ENCODE measurements around the gene MIPOL1. TPM values are rescaled to one million over a fixed set of nuclear protein-coding genes. Genes with fewer than 3 reads are reported as not detected.

The MIPOL1 gene
- total RNA-seq, 2 experiments from 2014 or later = not detected

- H3K9me3 ChIP-seq (ENCODE audit: low read length) = no peaks in the 10 kb centered on the region
- ChIA-PET POLR2A (no interaction called here), CTCF (ENCODE audit: unreplicated experiment) (no interaction called here)
Measured at GRCh38 chr14:37278636-37279538, 81.2 kb downstream of the MIPOL1 start.

GRCh38 chr14:37279818-37280217, 82.1 kb downstream of the MIPOL1 start:
- H2AFZ ChIP-seq (ENCODE audit: low read length) = no peak overlapping the region
- no peak overlapping the region for H3K4me2 ChIP-seq (ENCODE audit: low read length)
- no peaks in the 10 kb centered on the region for H3K79me2 ChIP-seq (ENCODE audit: insufficient read depth, low read depth, low read length)
- H3K36me3 ChIP-seq (ENCODE audit: insufficient read depth, low read length) = no peaks in the 10 kb centered on the region
- H4K20me1 ChIP-seq (ENCODE audit: insufficient read depth, low read length) = no peaks in the 10 kb centered on the region
- H3K27ac ChIP-seq (ENCODE audit: low read depth, low read length, poor library complexity, severe bottlenecking) = no peak overlapping the region
- ChIA-PET CTCF (ENCODE audit: unreplicated experiment) (no interaction called here), POLR2A (interaction anchor here (0.6 kb wide), 1 partner anchor 29 kb away, joined by 4 read pairs; no protein-coding TSS in a partner anchor)
- no peak for TF ChIP-seq EZH2phosphoT487 (IDR thresholded peaks at IDR 0.05; ENCODE audit: borderline replicate concordance, low read depth, low read length)
- no peak for TF ChIP-seq CTCF (conservative IDR thresholded peaks at IDR 0.05; ENCODE audit: low read length)
- no peaks in the 10 kb centered on the region for H3K4me1 ChIP-seq (ENCODE audit: insufficient read depth, low read length, poor library complexity, severe bottlenecking)
- intact Hi-C loops (cut with micrococcal nuclease; ENCODE audit: unreplicated experiment) = no loop called here
- no peaks in the 10 kb centered on the region for H3K9me3 ChIP-seq (ENCODE audit: low read length)
- H3K4me3 ChIP-seq (ENCODE audit: low read depth, low read length, poor library complexity, severe bottlenecking) = no peak overlapping the region
- BruUV-seq (replicated peaks) = no TSS peak
- no peak for DNase-seq (ENCODE audit: low spot score)
- H3K9me2 ChIP-seq (ENCODE audit: insufficient read depth, low read length) = no peaks in the 10 kb centered on the region

More at GRCh38 chr14:37278636-37279538, 81.2 kb downstream of the MIPOL1 start:
- H3K4me2 ChIP-seq (ENCODE audit: low read length) = no peak overlapping the region
- H4K20me1 ChIP-seq (ENCODE audit: insufficient read depth, low read length) = no peaks in the 10 kb centered on the region
- no peak overlapping the region for H3K27ac ChIP-seq (ENCODE audit: low read depth, low read length, poor library complexity, severe bottlenecking)
- no peak overlapping the region for H3K4me3 ChIP-seq (ENCODE audit: low read depth, low read length, poor library complexity, severe bottlenecking)
- DNase-seq (ENCODE audit: low spot score) = no peak
- intact Hi-C loops (cut with micrococcal nuclease; ENCODE audit: unreplicated experiment) = no loop called here
- no peaks in the 10 kb centered on the region for H3K36me3 ChIP-seq (ENCODE audit: insufficient read depth, low read length)
- H3K9me2 ChIP-seq (ENCODE audit: insufficient read depth, low read length) = no peaks in the 10 kb centered on the region
- no peaks in the 10 kb centered on the region for H3K4me1 ChIP-seq (ENCODE audit: insufficient read depth, low read length, poor library complexity, severe bottlenecking)
- no TSS peak for BruUV-seq (replicated peaks)
- H2AFZ ChIP-seq (ENCODE audit: low read length) = no peak overlapping the region
- TF ChIP-seq CTCF (conservative IDR thresholded peaks at IDR 0.05; ENCODE audit: low read length) (no peak), EZH2phosphoT487 (IDR thresholded peaks at IDR 0.05; ENCODE audit: borderline replicate concordance, low read depth, low read length) (no peak)
- H3K79me2 ChIP-seq (ENCODE audit: insufficient read depth, low read depth, low read length) = no peaks in the 10 kb centered on the region

GRCh38 chr14:37284760-37285159, 87.0 kb downstream of the MIPOL1 start:
- no TSS peak for BruUV-seq (replicated peaks)
- CTCF ChIA-PET (ENCODE audit: unreplicated experiment) = no interaction called here

More at GRCh38 chr14:37284760-37285159, 87.0 kb downstream of the MIPOL1 start:
- TF ChIP-seq EZH2phosphoT487 (IDR thresholded peaks at IDR 0.05; ENCODE audit: borderline replicate concordance, low read depth, low read length) (no peak), CTCF (conservative IDR thresholded peaks at IDR 0.05; ENCODE audit: low read length) (no peak)
- Histone ChIP-seq H2AFZ (ENCODE audit: low read length) (no peak overlapping the region), H3K27ac (ENCODE audit: low read depth, low read length, poor library complexity, severe bottlenecking) (no peak overlapping the region), H3K4me3 (ENCODE audit: low read depth, low read length, poor library complexity, severe bottlenecking) (no peak overlapping the region), H3K4me1 (ENCODE audit: insufficient read depth, low read length, poor library complexity, severe bottlenecking) (no peaks in the 10 kb centered on the region), H3K4me2 (ENCODE audit: low read length) (no peak overlapping the region), H4K20me1 (ENCODE audit: insufficient read depth, low read length) (no peaks in the 10 kb centered on the region), H3K36me3 (ENCODE audit: insufficient read depth, low read length) (no peaks in the 10 kb centered on the region), H3K79me2 (ENCODE audit: insufficient read depth, low read depth, low read length) (no peaks in the 10 kb centered on the region), H3K9me2 (ENCODE audit: insufficient read depth, low read length) (no peaks in the 10 kb centered on the region), H3K9me3 (ENCODE audit: low read length) (no peaks in the 10 kb centered on the region)
- no peak for DNase-seq (ENCODE audit: low spot score)
- POLR2A ChIA-PET = no interaction called here
- intact Hi-C loops (cut with micrococcal nuclease; ENCODE audit: unreplicated experiment) = no loop called here
